GDM1 (cell line): ENCODE measurements around the gene ZNF90.
"Not testable (repeated sequence)": the region's sequence is repeated elsewhere in the genome, so short reads cannot be mapped to it uniquely, and the experiment has no call there.

Experiments used
- DNase-seq: peaks from one replicate; lab custom pipeline; 2025; lab: John Stamatoyannopoulos, UW

Gene ZNF90

DNA sequence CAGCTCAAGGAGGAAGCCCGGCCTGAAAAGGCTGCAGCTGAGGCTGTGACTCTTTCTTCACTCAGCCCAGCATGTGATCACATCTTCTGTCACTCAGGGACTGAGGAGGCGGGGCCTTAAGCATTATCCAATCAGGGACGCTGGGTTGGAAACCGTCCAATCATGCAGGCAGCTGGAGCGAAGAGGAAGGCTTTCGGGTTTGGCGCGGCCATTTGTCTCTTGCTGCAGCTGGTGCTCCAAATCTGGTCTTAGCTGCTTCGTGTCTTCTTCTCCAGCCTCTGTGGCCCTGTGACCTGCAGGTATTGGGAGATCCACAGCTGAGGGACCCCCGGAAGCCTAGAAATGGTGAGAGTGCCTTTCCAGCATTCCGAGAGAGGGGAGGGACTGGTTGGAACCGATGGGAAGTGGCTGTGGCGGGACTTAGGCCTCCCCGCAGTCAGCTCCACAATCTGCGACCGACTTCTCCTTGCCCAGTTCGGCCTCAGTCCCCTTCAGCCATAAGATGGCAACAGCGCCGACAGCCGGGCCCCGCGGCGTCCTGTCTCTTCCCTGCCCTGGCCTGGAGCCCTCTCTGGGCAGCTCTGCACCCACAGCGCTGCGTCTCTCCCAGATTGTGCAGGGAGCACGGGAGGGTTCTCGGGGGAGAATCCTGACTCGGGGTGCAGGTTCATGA lies at the start of gene ZNF90:
ZNF90 (plus strand) TSS at position 210 of the 673 bp plus-strand sequence; CDS start at position 343, 133 bp downstream.
- no peak for DNase-seq

DNA sequence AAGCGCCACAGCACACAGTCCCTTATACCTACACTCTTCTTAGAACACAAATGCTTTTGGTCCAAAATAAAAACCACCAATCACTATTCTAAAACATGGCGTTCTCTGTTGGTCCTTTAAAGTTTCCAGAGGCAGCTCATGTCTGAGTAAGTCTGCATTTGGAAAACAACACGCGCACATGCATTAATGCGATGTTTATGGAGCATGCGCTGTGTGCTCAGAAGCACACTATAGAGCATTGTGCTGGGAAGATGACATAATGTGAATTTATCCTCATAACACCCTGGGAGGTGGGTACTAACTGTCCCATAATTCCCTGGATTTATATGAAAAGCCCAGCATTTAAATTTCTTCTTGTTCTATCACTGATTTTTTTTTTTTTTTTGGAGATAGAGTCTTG lies 49.2 kb upstream of the ZNF90 start:
- no peak for DNase-seq

DNA sequence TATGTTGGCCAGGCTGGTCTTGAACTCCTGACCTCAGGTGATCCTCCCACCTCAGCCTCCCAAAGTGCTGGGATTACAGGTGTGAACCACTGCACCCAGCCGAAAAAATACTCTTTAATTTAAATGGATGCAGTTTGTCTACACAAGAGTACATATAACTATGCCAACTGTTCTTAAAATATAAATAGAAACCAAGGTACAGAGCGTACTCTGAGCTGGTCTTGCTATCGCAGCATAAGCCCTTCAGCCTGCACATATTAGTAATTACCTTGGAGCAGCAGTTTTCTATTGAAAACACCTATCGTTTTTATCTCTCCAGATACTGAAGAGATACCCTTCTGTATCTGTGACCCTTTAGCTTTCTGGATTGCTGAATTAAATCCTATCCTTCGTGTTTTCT lies 41.9 kb upstream of the ZNF90 start:
- DNase-seq, result no peak

DNA sequence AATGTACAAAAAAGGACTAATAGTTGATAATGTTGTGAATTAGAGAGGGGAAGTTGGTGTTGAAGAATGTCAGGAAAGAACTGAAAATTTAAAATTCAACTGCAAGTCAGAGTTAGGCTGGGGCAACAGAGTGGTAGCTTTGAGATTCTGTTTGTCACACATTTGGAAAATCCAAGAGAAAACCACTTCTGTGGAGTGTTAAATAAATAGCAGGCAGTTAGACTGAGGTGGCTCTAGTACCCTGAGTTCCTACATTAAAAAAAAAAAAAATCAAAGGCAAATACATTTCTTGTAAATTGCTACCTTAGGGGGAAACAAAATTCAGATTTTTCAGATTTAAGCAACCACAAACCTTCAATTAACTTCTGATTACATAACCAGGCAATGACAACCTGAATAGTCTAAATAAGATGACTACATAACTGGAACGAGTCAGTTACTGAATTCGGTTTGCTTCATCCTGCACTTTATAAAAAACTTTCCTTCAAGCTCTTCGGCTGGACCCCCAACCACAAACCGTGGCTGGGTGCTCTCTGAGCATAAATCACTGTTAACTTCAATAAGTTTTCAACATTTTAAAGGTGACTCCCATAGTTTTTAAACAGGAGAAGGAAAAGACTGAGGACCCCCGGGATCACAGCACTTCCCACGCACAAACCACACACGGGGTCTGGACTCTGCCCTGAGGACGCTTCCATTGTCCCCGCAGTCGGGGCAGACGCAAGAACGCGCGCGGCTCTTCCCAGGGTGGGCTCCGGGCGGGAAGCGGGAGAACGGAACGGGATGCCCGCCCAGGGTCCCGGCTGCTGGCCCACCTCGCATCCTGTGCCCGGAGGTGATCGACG lies 39.2 kb upstream of the ZNF90 start:
- DNase-seq, result no peak

DNA sequence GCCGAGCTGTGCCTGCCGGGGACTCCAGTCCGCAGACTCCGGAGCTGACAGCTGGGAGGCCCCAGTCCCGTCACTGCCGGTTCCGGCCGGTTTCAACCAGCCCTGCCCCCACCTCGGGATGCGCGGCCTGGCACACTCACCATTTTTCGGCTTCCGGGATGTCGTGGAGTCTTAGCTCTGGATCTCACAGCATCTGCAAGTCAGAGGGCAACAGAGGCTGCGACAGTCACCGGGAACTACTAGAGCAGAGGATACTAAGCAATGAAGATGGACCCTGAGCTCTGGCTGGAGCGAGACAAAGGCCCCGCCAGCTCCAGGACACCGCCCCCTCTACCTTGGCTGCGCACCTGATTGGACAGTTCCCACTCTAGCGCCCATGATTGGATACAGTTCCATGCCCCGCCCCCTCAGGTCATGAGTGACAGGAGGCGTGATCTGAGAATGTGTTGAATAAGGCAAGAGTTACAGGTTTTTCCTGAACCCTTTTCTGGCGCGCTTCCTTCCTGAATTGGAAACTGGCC lies 38.5 kb upstream of the ZNF90 start, which contains the start of gene ZNF682:
ZNF682 (minus strand) TSS at position 303 of the 521 bp plus-strand sequence; CDS start at position 143, 160 bp downstream.
- no peak for DNase-seq

DNA sequence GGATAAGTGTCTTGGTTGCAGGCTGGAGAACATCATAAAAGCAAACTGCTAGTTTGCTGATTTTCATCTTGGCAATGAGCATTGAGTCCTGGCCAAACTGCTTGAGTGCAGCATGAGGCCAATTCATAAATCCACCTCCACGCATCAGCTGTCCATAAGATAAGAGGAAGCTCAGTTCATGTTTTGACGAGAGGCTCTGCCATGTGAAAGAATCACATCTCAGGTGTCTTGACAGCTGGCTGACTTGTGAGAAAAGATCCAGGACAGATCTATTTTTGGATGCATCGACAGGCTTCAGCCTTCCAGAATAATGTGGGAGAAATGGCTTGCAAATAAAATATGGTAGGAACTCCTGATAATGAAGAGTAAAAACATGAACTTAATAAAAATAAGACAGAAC lies 33.1 kb upstream of the ZNF90 start:
- no peak for DNase-seq

DNA sequence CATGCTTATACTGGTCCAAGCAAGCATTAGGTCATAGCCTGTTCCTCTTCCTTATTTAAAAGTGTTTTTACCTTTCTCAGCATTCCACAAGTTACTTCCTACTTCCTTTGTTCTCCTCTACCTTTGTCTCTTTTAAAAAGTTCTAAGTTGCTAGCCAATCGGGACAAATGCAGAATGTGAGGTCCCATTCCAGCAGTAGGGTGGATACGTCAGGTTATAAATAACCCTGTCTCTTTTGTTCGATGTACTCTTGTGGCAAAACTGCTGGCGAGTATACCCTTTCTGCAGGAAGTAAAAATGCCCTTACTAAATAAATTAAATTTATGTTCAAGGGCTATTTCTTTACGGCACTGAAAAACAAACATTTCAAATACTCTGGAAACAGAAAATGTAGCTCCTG lies 32.1 kb upstream of the ZNF90 start:
- not testable (repeated sequence) for DNase-seq

DNA sequence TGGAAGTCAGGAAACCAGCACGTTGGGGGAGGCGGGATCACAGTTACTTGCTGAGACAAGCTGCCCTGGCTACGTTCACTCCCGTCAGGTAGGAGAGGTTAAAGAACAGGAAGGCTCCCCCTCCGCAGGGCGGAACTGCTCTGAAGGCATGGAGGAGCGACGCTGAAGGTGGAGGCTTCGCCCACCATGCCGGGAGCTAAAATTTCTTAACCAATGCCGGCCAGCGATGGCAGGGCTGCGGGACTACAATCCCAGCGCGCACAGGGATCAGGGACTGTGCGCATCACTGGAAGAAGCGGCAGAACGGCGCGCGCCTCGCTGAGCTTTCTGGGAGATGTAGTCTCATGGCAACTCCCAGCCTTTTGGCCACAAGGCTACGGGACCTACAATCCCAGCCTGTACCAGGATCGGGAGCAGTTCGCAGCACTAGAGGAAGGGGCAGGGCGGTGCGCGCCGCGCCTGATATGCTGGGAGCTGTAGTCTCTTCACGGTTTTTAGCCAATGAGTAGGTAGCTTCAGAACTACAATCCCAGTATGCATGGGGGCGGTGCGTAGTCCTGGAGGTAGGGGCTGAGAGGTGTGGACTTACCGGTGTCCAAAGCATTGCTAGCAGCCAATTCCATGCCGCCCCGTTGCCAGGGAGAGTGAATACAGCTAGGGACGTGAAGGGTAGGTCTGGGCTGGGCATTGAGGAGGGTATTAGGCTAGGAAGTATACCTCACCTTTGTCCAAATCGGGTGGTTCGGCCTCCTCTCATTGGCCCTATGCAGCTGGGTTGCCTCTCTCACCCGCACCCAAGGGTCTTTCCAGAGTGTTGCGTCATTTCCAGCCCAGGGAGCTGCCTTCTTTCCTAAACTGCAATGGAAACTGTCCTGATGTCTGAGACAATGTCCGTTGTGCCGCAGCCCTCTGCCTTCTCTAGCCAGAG lies 25.7 kb upstream of the ZNF90 start:
- DNase-seq, result no peak

DNA sequence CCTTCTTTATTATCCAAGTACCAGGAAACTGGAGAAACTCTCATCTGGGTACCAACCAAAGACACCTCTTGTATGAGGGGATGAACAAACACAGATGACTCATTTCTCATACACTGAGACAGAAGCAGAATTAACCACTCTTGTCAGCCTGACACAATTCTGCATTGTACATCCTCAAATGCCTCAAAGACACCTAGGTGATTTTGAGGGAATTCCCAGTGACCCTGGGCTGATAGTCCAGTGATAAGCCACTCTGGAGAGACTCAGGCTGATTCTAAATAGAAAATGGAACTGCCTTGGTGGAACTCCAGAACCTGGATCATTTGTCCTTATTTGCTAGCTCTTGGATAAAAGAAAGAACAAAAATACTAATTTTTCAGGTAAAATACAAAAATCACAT lies 19.1 kb upstream of the ZNF90 start:
- not testable (repeated sequence) for DNase-seq

DNA sequence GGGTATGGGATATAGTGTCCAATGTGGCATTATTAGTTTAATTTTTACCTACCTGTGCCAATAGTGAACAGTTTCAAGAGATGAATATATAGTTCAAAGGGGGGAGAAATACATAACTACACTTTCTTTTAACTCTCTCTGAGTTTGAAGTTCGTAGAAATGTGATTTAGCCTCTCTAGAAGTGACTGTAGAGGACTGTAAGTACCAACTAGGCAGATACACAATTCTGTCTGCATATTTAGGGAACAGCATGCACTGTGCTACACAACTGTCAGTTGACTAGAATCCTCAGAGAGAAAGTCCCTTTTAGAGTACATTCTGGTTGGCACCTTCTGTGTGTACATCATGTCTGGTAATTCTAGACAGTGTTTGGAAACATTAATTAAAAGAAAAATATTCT lies 17.5 kb upstream of the ZNF90 start:
- no peak for DNase-seq

DNA sequence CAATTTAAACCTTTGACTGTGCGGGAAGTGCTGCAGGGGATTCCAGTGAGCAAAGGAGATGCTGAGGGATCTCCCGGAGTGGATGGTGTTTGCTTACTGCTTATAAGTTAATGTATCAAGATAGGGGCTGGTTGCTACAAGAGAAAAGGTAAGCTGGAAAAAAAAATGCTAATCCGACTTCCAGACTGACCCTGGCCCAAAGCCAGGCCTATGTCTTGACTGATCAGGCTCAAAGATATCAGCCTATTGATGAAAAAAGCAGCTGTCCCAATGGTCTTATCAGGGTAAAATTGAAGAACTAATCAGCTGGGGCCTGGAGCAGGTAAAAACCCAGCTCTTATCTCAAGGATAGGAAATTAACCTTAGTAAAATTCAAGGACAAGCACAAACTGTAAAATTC lies 10.9 kb upstream of the ZNF90 start:
- no peak for DNase-seq

DNA sequence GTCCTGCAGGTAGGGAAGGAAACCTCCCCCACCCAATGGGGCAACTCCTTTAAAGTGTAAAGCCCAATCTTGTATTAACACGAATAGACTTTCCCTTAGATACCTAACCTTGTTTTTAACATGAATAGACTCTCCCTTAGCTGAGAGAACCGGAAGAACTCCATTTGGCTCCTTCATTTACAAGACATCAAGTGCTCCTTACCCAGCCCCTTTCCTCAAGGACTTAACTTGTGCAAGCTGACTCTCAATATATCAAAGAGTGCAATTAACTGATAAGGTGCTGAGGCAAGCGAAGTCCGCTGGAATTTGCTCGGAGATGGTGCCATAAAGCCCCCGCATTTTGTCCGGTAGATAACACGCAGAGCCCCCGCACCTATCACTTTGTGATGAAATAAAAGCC lies 9.9 kb upstream of the ZNF90 start:
- DNase-seq, result no peak

DNA sequence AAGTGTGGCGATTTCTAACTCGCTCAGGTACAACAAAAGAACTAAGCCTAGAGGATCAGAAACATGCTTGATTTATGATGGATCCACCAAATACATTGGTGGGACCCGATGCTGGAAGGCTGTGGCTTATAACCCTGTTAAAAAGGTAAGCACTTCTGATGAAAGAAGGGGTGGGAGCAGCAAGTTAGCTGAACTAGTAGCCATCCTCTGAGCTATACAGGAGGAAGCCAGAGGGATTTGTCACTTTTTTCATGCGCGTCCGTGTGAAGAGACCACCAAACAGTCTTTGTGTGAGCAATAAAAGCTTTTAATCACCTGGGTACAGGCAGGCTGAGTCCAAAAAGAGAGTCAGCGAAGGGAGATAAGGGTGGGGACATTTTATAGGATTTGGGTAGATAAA lies 9.2 kb upstream of the ZNF90 start:
- not testable (repeated sequence) for DNase-seq

DNA sequence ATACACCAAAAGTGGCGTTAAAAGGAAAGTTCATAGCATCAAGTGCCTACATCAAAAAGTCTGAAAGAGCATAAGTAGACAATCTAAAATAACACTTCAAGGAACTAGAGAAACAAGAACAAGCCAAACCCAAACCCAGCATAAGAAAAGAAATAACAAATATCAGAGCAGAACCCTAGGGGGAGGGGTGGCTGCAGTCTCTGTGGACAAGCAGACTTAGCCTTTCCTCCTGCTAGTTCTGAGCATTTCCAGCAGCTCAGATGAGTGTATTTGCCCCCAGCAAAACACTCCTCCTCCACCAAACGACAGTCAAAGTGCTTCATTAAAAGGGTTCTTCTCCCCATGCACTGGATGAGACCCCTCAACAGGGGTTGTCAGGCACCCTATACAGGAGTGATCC lies 7.1 kb upstream of the ZNF90 start:
- no peak for DNase-seq

DNA sequence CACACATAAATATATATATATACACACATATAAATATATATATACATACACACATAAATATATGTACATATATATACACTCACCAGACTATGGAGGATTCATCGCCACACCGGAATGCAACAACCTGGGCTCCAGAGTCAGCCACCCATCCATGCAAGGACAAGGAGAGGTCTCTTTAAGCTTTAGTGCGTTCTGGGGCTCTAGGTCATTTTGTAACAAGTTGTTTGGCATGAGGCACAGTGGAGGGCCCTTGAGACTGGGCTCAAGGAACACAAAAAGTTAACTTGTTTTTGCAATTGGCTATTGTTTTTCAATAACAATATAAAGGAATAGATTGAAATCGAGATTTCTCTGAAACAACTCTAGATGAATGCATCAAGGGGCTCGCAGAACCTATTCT lies 4.9 kb upstream of the ZNF90 start:
- no peak for DNase-seq

DNA sequence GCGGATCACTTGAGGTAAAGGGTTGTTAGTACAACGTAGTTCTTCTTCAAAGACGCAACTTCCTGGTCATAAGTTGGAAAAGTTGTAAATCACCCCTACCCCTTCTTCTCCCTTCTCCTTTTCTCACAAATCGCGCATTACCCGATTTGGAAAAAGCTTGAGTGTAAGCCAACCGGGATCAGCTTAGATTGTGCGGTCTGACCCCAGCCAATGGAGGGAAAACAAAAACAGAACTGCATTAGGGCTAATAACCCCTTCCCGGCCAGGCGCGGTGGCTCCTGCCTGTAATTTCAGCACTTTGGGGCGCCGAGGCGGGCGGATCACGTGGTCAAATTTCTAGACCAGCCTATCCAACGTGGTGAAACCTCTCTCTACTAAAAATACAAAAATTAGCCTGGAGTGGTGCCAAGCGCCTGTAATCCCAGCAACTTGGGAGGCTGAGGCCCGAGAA lies 806 bp downstream of the ZNF90 start:
- no peak for DNase-seq

DNA sequence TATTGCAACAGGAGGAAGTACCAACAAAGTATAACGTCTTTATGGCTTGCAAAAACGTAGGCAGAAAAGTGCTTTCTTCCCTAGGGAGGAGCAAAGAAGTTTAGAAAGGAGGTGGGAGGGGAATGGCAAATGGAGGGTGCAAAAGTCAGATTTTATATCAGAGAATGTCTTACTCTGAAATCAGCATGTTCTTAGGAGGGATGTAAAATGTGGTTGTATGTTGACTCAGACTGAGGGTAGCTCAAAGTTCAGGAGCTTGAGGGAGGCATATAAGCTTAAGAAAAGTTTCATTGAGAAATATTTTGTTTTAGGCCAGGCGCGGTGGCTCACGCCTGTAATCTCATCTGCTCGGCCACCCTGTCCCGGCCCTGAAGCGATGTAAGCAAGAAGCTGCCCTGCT lies 1.7 kb downstream of the ZNF90 start:
- DNase-seq, result no peak

DNA sequence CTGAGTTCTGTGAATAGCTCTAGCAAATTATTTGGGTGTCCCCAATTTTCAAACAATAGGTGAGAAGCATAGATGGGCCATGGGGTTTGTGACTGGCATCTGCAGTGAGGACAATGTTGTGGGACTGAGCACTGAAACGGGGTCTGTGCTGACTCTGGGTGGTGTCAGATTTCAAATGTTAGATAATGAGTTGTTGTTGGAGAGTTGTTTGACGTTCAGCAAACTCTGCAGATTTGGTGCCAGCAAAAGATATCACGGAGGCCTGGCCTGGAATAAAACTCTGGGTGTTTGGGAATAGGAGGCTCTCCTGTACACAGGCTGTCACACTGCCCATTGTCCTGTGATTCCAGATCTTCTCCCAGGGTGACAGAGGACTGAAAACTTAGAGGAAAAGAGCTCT lies 2.9 kb downstream of the ZNF90 start:
- DNase-seq, result no peak

DNA sequence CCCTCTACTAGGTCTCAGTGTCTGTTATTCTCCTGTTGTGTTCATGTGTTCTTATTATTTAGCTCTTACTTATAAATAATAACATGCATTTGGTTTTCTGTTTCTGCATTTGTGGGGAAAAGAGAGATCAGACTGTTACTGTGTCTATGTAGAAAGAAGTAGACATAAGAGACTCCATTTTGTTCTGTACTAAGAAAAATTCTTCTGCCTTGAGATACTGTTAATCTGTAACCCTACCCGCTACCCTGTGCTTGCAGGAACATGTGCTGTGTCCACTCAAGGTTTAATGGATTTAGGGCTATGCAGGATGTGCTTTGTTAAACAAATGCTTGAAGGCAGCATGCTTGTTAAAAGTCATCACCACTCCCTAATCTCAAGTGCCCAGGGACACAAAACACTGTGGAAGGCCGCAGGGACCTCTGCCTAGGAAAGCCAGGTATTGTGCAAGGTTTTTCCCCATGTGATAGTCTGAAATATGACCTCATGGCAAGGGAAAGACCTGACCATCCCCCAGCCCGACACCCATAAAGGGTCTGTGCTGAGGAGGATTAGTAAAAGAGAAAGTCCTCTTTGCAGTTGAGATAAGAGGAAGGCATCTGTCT lies 4.5 kb downstream of the ZNF90 start:
- DNase-seq, result not testable (repeated sequence)

DNA sequence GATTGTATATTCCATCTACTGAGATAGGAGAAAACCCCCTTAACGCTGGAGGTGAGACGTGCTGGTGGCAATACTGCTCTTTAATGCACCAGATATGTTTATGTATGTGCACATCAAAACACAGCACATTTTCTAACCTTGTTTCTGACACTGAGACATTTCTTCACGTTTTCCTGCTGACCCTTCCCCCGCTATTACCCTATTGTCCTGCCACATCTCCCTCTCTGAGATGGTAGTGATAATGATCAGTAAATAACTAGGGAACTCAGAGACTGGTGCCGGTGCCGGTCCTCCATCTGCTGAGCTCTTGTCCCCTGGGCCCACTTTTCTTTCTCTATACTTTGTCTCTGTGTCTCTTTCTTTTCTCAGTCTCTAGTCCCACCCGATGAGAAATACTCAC lies 5.1 kb downstream of the ZNF90 start:
- not testable (repeated sequence) for DNase-seq

DNA sequence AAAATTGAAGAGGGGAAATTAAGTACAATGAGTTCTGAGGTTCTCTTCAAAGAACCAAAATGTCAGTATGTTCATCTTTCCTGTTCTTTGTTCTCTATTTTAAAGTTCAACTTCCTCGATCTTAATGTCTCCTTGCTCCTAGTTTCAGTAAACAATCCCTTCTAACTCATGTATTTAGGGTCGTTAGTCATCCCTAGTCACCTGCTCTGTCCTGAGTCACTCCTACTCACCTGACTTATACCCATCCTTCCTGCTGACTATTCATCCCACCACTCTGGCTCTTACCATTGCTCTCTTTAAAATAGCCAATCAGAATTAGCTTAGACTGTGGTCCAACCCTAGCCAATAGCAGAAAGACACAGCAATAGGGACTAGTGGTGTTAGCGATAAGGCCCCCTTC lies 24.3 kb downstream of the ZNF90 start:
- DNase-seq, result no peak
